HUES48 (cell line): Measurements from ENCODE around the gene FOXRED1.

Experiments used
- H3K27ac ChIP-seq: one replicate; pipeline ENCODE4 v1.7.0; 2013; ENCODE audit warnings: low read depth, low read length, inconsistent platforms
- H3K27me3 ChIP-seq: 2 replicates; pipeline ENCODE4 v1.6.1; 2013; ENCODE audit warnings: mild to moderate bottlenecking, low read length; ENCODE audit not compliant: control insufficient read depth, insufficient read depth
- H3K36me3 ChIP-seq: 2 replicates; pipeline ENCODE4 v1.6.1; 2013; ENCODE audit warnings: low read length; ENCODE audit not compliant: control insufficient read depth, insufficient read depth
- H3K4me1 ChIP-seq: 2 replicates; pipeline ENCODE4 v1.6.1; 2013; ENCODE audit warnings: mild to moderate bottlenecking, low read length; ENCODE audit not compliant: control insufficient read depth, insufficient read depth
- H3K4me3 ChIP-seq: 2 replicates; pipeline ENCODE4 v1.5.1; 2013; ENCODE audit warnings: mild to moderate bottlenecking, low read depth, low read length
- H3K9ac ChIP-seq: 2 replicates; pipeline ENCODE4 v1.6.1; 2013; ENCODE audit warnings: mild to moderate bottlenecking, low read depth, low read length, moderate library complexity
- H3K9me3 ChIP-seq: 2 replicates; pipeline ENCODE4 v1.6.1; 2013; ENCODE audit warnings: low read length; ENCODE audit not compliant: control insufficient read depth, insufficient read depth

The FOXRED1 gene

GRCh38 chr11:126312961-126313360 lies 44.0 kb downstream of the FOXRED1 start:
- Histone ChIP-seq H3K36me3 (peaks cover 51% of the 10 kb centered on the region), H3K9me3 (no peaks in the 10 kb centered on the region), H3K4me1 (no peaks in the 10 kb centered on the region), H3K27me3 (no peaks in the 10 kb centered on the region), H3K27ac (no peak overlapping the region), H3K4me3 (no peak overlapping the region), H3K9ac (no peak overlapping the region)

- Histone ChIP-seq H3K27ac (no peak overlapping the region), H3K4me1 (no peaks in the 10 kb centered on the region), H3K36me3 (peaks cover 46% of the 10 kb centered on the region), H3K9ac (no peak overlapping the region), H3K9me3 (no peaks in the 10 kb centered on the region), H3K27me3 (no peaks in the 10 kb centered on the region), H3K4me3 (no peak overlapping the region)
Observed at GRCh38 chr11:126313826-126314225, 44.9 kb downstream of the FOXRED1 start.

- Histone ChIP-seq H3K9ac (no peak overlapping the region), H3K27ac (no peak overlapping the region), H3K9me3 (no peaks in the 10 kb centered on the region), H3K4me1 (no peaks in the 10 kb centered on the region), H3K4me3 (no peak overlapping the region), H3K27me3 (no peaks in the 10 kb centered on the region), H3K36me3 (peaks cover 20% of the 10 kb centered on the region; the same call in 1 of the 2 replicates)
Observed at GRCh38 chr11:126317432-126317755, 48.4 kb downstream of the FOXRED1 start.

GRCh38 chr11:126317756-126318573 lies 49.0 kb downstream of the FOXRED1 start:
- Histone ChIP-seq H3K4me1 (no peaks in the 10 kb centered on the region), H3K9ac (no peak overlapping the region), H3K27me3 (no peaks in the 10 kb centered on the region), H3K27ac (no peak overlapping the region), H3K9me3 (no peaks in the 10 kb centered on the region), H3K36me3 (peaks cover 17% of the 10 kb centered on the region; the same call in 1 of the 2 replicates), H3K4me3 (no peak overlapping the region)

GRCh38 chr11:126318574-126319373 lies 49.8 kb downstream of the FOXRED1 start:
- Histone ChIP-seq H3K4me1 (no peaks in the 10 kb centered on the region), H3K27ac (no peak overlapping the region), H3K9me3 (no peaks in the 10 kb centered on the region), H3K4me3 (no peak overlapping the region), H3K36me3 (peaks cover 10% of the 10 kb centered on the region; the same call in 1 of the 2 replicates), H3K9ac (no peak overlapping the region), H3K27me3 (no peaks in the 10 kb centered on the region)

- H3K27ac ChIP-seq, result no peak overlapping the region
- H3K9ac ChIP-seq, result no peak overlapping the region
- no peaks in the 10 kb centered on the region for H3K27me3 ChIP-seq
- no peak overlapping the region for H3K4me3 ChIP-seq
- H3K4me1 ChIP-seq, result no peaks in the 10 kb centered on the region
- peaks cover 4% of the 10 kb centered on the region; the same call in 1 of the 2 replicates for H3K36me3 ChIP-seq
- H3K9me3 ChIP-seq, result no peaks in the 10 kb centered on the region
Observed at GRCh38 chr11:126319374-126319740, 50.4 kb downstream of the FOXRED1 start.

GRCh38 chr11:126322996-126323395 lies 54.0 kb downstream of the FOXRED1 start:
- no peak overlapping the region for H3K4me3 ChIP-seq
- no peaks in the 10 kb centered on the region for H3K27me3 ChIP-seq
- no peak overlapping the region for H3K9ac ChIP-seq
- H3K27ac ChIP-seq, result no peak overlapping the region
- H3K36me3 ChIP-seq, result no peaks in the 10 kb centered on the region
- no peaks in the 10 kb centered on the region for H3K9me3 ChIP-seq
- H3K4me1 ChIP-seq, result no peaks in the 10 kb centered on the region

- Histone ChIP-seq H3K4me3 (no peak overlapping the region), H3K27ac (no peak overlapping the region), H3K27me3 (no peaks in the 10 kb centered on the region), H3K4me1 (no peaks in the 10 kb centered on the region), H3K36me3 (peaks cover 15% of the 10 kb centered on the region), H3K9ac (no peak overlapping the region), H3K9me3 (no peaks in the 10 kb centered on the region)
Observed at GRCh38 chr11:126327281-126328000, 58.5 kb downstream of the FOXRED1 start.
